Measurements from ENCODE around the gene CYP2D6.

DNA sequence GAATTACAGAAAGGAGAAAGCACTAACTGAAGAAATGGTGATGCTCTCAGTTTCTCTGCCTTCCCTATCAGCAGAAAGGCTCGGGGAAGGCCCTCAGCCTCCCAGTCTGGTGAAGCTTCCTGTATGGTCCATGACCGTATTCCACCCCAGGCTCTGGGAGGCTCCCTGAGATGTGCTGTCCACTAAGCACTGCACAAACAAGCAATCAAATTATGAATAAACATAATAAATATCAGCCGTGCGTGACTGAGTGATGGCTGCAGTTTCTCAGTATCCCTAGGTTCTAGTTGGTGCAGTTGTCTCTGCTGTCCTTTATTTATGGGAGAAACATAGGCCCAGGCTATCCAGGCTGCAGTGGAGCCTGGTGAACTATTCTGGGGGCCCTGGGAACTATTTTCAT, 47.5 kb downstream of the CYP2D6 start:
- no peak for TF ChIP-seq SUZ12 (IDR thresholded peaks at IDR 0.05; ENCODE audit: extremely low read depth, insufficient read depth, insufficient read length)
- TF ChIP-seq YY1 (IDR thresholded peaks at IDR 0.05; ENCODE audit: insufficient read depth, insufficient read length) = no peak
- TF ChIP-seq ZNF274 (IDR thresholded peaks at IDR 0.05; ENCODE audit: low read depth, low read length) = no peak

All from NT2/D1 (cell line).